ENCODE results near the gene FBXO2. TPM values are rescaled to one million over a fixed set of nuclear protein-coding genes. Genes with fewer than 3 reads are reported as not detected.

Gene FBXO2
- total and polyA plus RNA-seq, 2 of the 4 experiments (the other 2 are of a cell fraction), result 0.36 to 1.7 TPM

GRCh38 chr1:11691302-11691914 is 37.2 kb upstream of the FBXO2 start, which contains the start of gene DRAXIN:
Gene DRAXIN (plus strand): TSS chr1:11691710. CDS start chr1:11706259, 14,549 bp downstream.
- ATAC-seq (ENCODE audit: low read depth) (peak; percentile 41), DNase-seq (no peak)
- Histone ChIP-seq H3K9ac (ENCODE audit: low read depth, low read length) (no peak within 1 kb of the TSS), H4K8ac (ENCODE audit: low read depth in 2 of 2, low read length in 2 of 2) (no peak within 1 kb of the TSS), H2AFZ (replicated peaks; ENCODE audit: low read length, poor library complexity) (no peak within 1 kb of the TSS), H4K20me1 (ENCODE audit: insufficient read depth, low read length) (no peaks in the 10 kb centered on the region), H4K91ac (ENCODE audit: insufficient read depth, low read depth, low read length) (no peak within 1 kb of the TSS), H3K14ac (replicated peaks; ENCODE audit: low read depth, low read length) (no peak within 1 kb of the TSS), H2AK9ac (replicated peaks; ENCODE audit: low read depth, low read length, poor library complexity) (peak within 1 kb of the TSS; percentile 16), H2BK15ac (ENCODE audit: low read depth, low read length) (no peak within 1 kb of the TSS), H3K4me2 (ENCODE audit: low read depth, low read length) (no peak within 1 kb of the TSS; the same call in 1 of the 2 replicates), H3K4me1 (ENCODE audit: control insufficient read depth, insufficient read depth, low read length) (peaks cover 3% of the 10 kb centered on the region; the same call in 1 of the 2 replicates), H2BK5ac (ENCODE audit: low read depth, low read length, poor library complexity, severe bottlenecking) (no peak within 1 kb of the TSS), H2BK20ac (ENCODE audit: low read depth, low read length) (no peak within 1 kb of the TSS), H3K4me3 (ENCODE audit: insufficient read depth, low read depth, low read length) (no peak within 1 kb of the TSS), H3K9me3 (ENCODE audit: control insufficient read depth, insufficient read depth, low read length) (no peaks in the 10 kb centered on the region), H2AK5ac (ENCODE audit: low read depth, low read length) (no peak within 1 kb of the TSS), H3K79me1 (ENCODE audit: low read depth in 1 of 2, low read length in 2 of 2) (no peaks in the 10 kb centered on the region), H3K18ac (ENCODE audit: low read depth, low read length) (no peak within 1 kb of the TSS), H3K4ac (ENCODE audit: low read depth, low read length) (no peak within 1 kb of the TSS), H3K27ac (ENCODE audit: insufficient read depth, low read length) (no peak within 1 kb of the TSS), H4K5ac (ENCODE audit: low read depth, low read length) (no peak within 1 kb of the TSS), H3K36me3 (ENCODE audit: control insufficient read depth, insufficient read depth, low read length) (no peaks in the 10 kb centered on the region), H3K9me1 (ENCODE audit: insufficient read depth, low read length) (0 out of 2 replicates have a peak, but pooled peaks cover 4% of the 10 kb centered on the region), H3K27me3 (ENCODE audit: control insufficient read depth, insufficient read depth, low read length) (peaks cover 53% of the 10 kb centered on the region), H3K56ac (ENCODE audit: extremely low read depth, insufficient read depth, low read length) (no peak within 1 kb of the TSS), H3K23ac (ENCODE audit: low read depth, low read length) (no peak within 1 kb of the TSS), H2BK120ac (ENCODE audit: low read depth, low read length) (no peak within 1 kb of the TSS)
- no TSS peak for BruUV-seq (replicated peaks)
- WGBS, 2 experiments (ENCODE audit: extremely low coverage in 2 of 2, insufficient read length in 1 of 2), result 1% methylated on average over 20 of the region's 78 CpGs; no CpG with 5 or more reads in 1 of the 2 experiments
- intact Hi-C loops (cut with micrococcal nuclease), result no loop called here
- ChIA-PET CTCF (no interaction called here), POLR2A (ENCODE audit: unreplicated experiment) (no interaction called here)
- TF ChIP-seq ELK1 (IDR thresholded peaks at IDR 0.05; ENCODE audit: borderline replicate concordance, low read depth, low read length), result no peak
- TF ChIP-seq NFE2L2 (IDR thresholded peaks at IDR 0.05; ENCODE audit: low read depth, low read length), result no peak
- TF ChIP-seq MAFK (IDR thresholded peaks at IDR 0.05; ENCODE audit: low read depth, low read length), result no peak
- TF ChIP-seq CEBPB (IDR thresholded peaks at IDR 0.05; ENCODE audit: low read depth, low read length), result no peak
- no peak for TF ChIP-seq BHLHE40 (IDR thresholded peaks at IDR 0.05; ENCODE audit: low read depth, low read length)
- TF ChIP-seq USF2 (IDR thresholded peaks at IDR 0.05; ENCODE audit: low read depth, low read length), result no peak
- dilution Hi-C loops (cut with HindIII; ENCODE audit: low sequenced_read_pairs, unreplicated experiment), result no loop called here
- in situ Hi-C loops (cut with MboI; ENCODE audit: low sequenced_read_pairs), result no loop called here

Data from IMR-90 (cell line).